B cell (primary cell): ENCODE results near the gene ANKDD1A. TPM values are rescaled to one million over a fixed set of nuclear protein-coding genes. Genes with fewer than 3 reads are reported as not detected.

Source experiments
- ATAC-seq: fragments of 200-7000 bp; cut with Tn5 transposase; one replicate; pipeline ENCODE4 v1.10.0; 2021; ENCODE audit warnings: low read depth, mild to moderate bottlenecking, moderate number of reproducible peaks, moderate library complexity
- CTCF ChIA-PET: fragments of 350-600 bp; sonication (Branson Sonifier 250); formaldehyde crosslinking; loops from one replicate; lab custom pipeline; 2021; ENCODE audit warnings: antibody characterized with exemption, inconsistent platforms; lab: Charles Lee
- POLR2A ChIA-PET: fragments of 350-600 bp; sonication (Branson Sonifier 250); formaldehyde crosslinking; loops from one replicate; lab custom pipeline; 2021; ENCODE audit warnings: antibody characterized with exemption; lab: Charles Lee
- DNase-seq: peaks from one replicate; pipeline ENCODE4 v3.0.0; 2013
- H2AFZ ChIP-seq: 2 replicates; pipeline ENCODE4 v1.6.1; 2012; ENCODE audit warnings: mild to moderate bottlenecking, low read depth, low read length; ENCODE audit not compliant: insufficient read depth, poor library complexity, severe bottlenecking
- H3K27ac ChIP-seq, 2 donors: 1 replicate in 1 of 2; 2 replicates in 1 of 2; pipeline ENCODE4 v1.5.1; 2012 to 2013; ENCODE audit warnings: low read length in 2 of 2, mild to moderate bottlenecking in 2 of 2, moderate library complexity in 1 of 2
- H3K27me3 ChIP-seq, 4 experiments: fragments of 200-600 bp in 1 of 4; sonication (generic) in 1 of 4; replicated peaks in 1 of 4; 1 replicate in 2 of 4; 2 replicates in 2 of 4; pipeline versions ENCODE4 v1.6.1 to v1.7.0; 2013 to 2016; ENCODE audit warnings: low read length in 3 of 4, mild to moderate bottlenecking in 2 of 4, mixed read lengths in 1 of 4, moderate library complexity in 1 of 4; ENCODE audit not compliant: insufficient read depth in 4 of 4, control insufficient read depth in 3 of 4; ENCODE audit errors: control extremely low read depth in 1 of 4
- H3K36me3 ChIP-seq, 2 experiments: replicated peaks in 1 of 2; 1 replicate in 1 of 2; 2 replicates in 1 of 2; pipeline versions ENCODE4 v1.6.1 to v1.7.1; 2013; ENCODE audit warnings: low read length in 1 of 2; ENCODE audit not compliant: insufficient read depth in 2 of 2, control insufficient read depth in 1 of 2; ENCODE audit errors: control extremely low read depth in 1 of 2, extremely low read depth in 1 of 2
- H3K4me1 ChIP-seq, 2 donors: fragments of 200-600 bp in 1 of 2; sonication (generic) in 1 of 2; 1 replicate in 1 of 2; 2 replicates in 1 of 2; pipeline versions ENCODE4 v1.5.1 to v1.6.1; 2013 to 2017; ENCODE audit warnings: low read length in 2 of 2; ENCODE audit not compliant: control insufficient read depth in 2 of 2, insufficient read depth in 2 of 2
- H3K4me2 ChIP-seq: replicated peaks from 2 replicates; pipeline ENCODE3; 2012; ENCODE audit warnings: mild to moderate bottlenecking, low read depth, low read length; ENCODE audit not compliant: poor library complexity, severe bottlenecking
- H3K4me3 ChIP-seq, 5 experiments: fragments of 200-600 bp in 1 of 5; sonication (generic) in 1 of 5; 1 replicate in 3 of 5; 2 replicates in 2 of 5; pipeline versions ENCODE4 v1.5.1 to v1.7.0; 2011 to 2016; ENCODE audit warnings: low read length in 4 of 5, mild to moderate bottlenecking in 4 of 5, low read depth in 2 of 5, control low read depth in 1 of 5, moderate library complexity in 1 of 5; ENCODE audit not compliant: insufficient read depth in 1 of 5; ENCODE audit errors: control extremely low read depth in 1 of 5, extremely low read depth in 1 of 5
- H3K79me2 ChIP-seq: fragments of 200-600 bp; sonication (generic); one replicate; pipeline ENCODE4 v1.6.0; 2016; ENCODE audit warnings: low read length; ENCODE audit not compliant: control insufficient read depth, insufficient read depth
- H3K9ac ChIP-seq: fragments of 200-600 bp; sonication (generic); 2 replicates; pipeline ENCODE4 v1.6.1; 2017; ENCODE audit warnings: mild to moderate bottlenecking, low read length, moderate library complexity
- H3K9me3 ChIP-seq, 3 donors: one replicate each; pipeline versions ENCODE4 v1.6.1 to v1.7.1; 2013; ENCODE audit warnings: low read length in 2 of 3; ENCODE audit not compliant: control insufficient read depth in 2 of 3, insufficient read depth in 1 of 3; ENCODE audit errors: control extremely low read depth in 1 of 3
- H4K20me1 ChIP-seq: 2 replicates; pipeline ENCODE4 v1.6.0; 2012; ENCODE audit warnings: mild to moderate bottlenecking, low read length; ENCODE audit not compliant: insufficient read depth, control insufficient read depth, poor library complexity, severe bottlenecking
- H3K27ac Mint-ChIP-seq: one replicate; pipeline ENCODE4 v1.8.0; 2021; ENCODE audit warnings: mixed read lengths
- H3K27me3 Mint-ChIP-seq: one replicate; pipeline ENCODE4 v1.8.0; 2021; ENCODE audit warnings: mixed read lengths
- H3K4me1 Mint-ChIP-seq: one replicate; pipeline ENCODE4 v1.8.0; 2021; ENCODE audit warnings: mixed read lengths
- H3K4me3 Mint-ChIP-seq: one replicate; pipeline ENCODE4 v1.8.0; 2021; ENCODE audit warnings: mixed read lengths
- H3K9me3 Mint-ChIP-seq: one replicate; pipeline ENCODE4 v1.8.0; 2022; ENCODE audit warnings: mixed read lengths; ENCODE audit not compliant: insufficient read depth
- EZH2 ChIP-seq: IDR thresholded peaks from 2 replicates; pipeline ENCODE4 v1.6.1; 2012; ENCODE audit warnings: borderline replicate concordance, low read depth, mild to moderate bottlenecking, moderate library complexity, low read length; ENCODE audit not compliant: insufficient read depth, poor library complexity, severe bottlenecking
- WGBS: methylation state at CpG from one replicate; pipeline ENCODE4 v1.1.5; 2013; ENCODE audit warnings: missing lambda C conversion rate; ENCODE audit not compliant: insufficient coverage; 5-methylcytosine and 5-hydroxymethylcytosine counted together
- intact Hi-C: fragments of 100-400 bp; cut with micrococcal nuclease; formaldehyde crosslinking; loops from one replicate; pipeline ENCODE4 v1.10.0; 2022
- polyA plus RNA-seq: library from polyadenylated mRNA; depleted of rRNA; stranded (reverse); fragments of >200 nt; gene quantifications from 2 replicates; pipeline ENCODE4 v1.2.3, GENCODE V29; 2012
- total RNA-seq, 2 donors: library from RNA; stranded (reverse); fragments of 120-200 nt in 1 of 2; gene quantifications; 1 replicate in 1 of 2; 2 replicates in 1 of 2; pipeline versions ENCODE4 v1.2.3 to v1.2.4, GENCODE V29; 2013 to 2022
- TF ChIP-seq, protein P1 (sequence below): fragments of 200-600 bp; IDR thresholded peaks from one replicate; pipeline ENCODE4 v1.8.0; 2022; ENCODE audit warnings: antibody characterized with exemption, mild to moderate bottlenecking

ANKDD1A gene
- total and polyA plus RNA-seq, 2 donors (not counting 1 experiment from before 2014, with no cell fraction given), result 2.6 to 2.7 TPM

DNA sequence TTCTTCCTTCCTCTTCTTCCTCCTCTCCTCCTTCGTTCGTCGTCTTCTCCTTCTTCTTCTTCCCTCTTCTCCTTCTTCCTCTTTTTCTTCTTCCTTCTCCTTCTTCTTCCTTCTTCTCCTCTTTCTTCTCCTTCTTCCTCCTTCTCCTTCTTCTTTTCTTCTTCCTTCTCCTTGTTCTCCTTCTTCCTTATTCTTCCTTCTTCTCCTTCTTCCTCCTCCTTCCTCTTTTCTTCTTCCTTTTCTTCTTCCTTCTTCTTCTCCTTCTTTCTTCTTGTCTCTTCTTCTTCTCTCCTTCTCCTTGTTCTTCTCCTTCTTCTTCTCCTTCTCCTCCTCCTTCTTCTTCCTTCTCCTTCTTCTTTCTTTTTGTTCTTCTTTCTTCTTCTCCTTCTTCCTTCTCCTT is 42.7 kb downstream of the ANKDD1A start:
- CTCF ChIA-PET, result no interaction called here
- DNase-seq (no peak), ATAC-seq (no peak)
- H3K27ac ChIP-seq, result peak overlapping the region in 1 of 2 donors; percentile 48
- TF ChIP-seq, protein P1, sequence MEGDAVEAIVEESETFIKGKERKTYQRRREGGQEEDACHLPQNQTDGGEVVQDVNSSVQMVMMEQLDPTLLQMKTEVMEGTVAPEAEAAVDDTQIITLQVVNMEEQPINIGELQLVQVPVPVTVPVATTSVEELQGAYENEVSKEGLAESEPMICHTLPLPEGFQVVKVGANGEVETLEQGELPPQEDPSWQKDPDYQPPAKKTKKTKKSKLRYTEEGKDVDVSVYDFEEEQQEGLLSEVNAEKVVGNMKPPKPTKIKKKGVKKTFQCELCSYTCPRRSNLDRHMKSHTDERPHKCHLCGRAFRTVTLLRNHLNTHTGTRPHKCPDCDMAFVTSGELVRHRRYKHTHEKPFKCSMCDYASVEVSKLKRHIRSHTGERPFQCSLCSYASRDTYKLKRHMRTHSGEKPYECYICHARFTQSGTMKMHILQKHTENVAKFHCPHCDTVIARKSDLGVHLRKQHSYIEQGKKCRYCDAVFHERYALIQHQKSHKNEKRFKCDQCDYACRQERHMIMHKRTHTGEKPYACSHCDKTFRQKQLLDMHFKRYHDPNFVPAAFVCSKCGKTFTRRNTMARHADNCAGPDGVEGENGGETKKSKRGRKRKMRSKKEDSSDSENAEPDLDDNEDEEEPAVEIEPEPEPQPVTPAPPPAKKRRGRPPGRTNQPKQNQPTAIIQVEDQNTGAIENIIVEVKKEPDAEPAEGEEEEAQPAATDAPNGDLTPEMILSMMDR, result peak; percentile 12
- TF ChIP-seq EZH2, result no peak
- Mint-ChIP-seq H3K4me3 (no peak overlapping the region), H3K9me3 (no peaks in the 10 kb centered on the region), H3K4me1 (peaks cover 34% of the 10 kb centered on the region), H3K27me3 (no peaks in the 10 kb centered on the region), H3K27ac (peak overlapping the region; percentile 50)
- intact Hi-C loops, result no loop called here
- WGBS, result 79% methylated on average over 2 of the region's 3 CpGs
- H3K4me2 ChIP-seq, result no peak overlapping the region
- H3K27me3 ChIP-seq, result no peaks in the 10 kb centered on the region
- POLR2A ChIA-PET, result no interaction called here
- H3K36me3 ChIP-seq, result peaks cover 8 to 28% of the 10 kb centered on the region in 2 experiments
- no peak overlapping the region for H3K9ac ChIP-seq
- H4K20me1 ChIP-seq, result no peaks in the 10 kb centered on the region
- peaks cover 0 to 3% (median 0%) of the 10 kb centered on the region in 3 donors for H3K9me3 ChIP-seq
- H2AFZ ChIP-seq, result no peak overlapping the region
- no peaks in the 10 kb centered on the region for H3K4me1 ChIP-seq
- no peak overlapping the region for H3K4me3 ChIP-seq
- H3K79me2 ChIP-seq, result no peaks in the 10 kb centered on the region

DNA sequence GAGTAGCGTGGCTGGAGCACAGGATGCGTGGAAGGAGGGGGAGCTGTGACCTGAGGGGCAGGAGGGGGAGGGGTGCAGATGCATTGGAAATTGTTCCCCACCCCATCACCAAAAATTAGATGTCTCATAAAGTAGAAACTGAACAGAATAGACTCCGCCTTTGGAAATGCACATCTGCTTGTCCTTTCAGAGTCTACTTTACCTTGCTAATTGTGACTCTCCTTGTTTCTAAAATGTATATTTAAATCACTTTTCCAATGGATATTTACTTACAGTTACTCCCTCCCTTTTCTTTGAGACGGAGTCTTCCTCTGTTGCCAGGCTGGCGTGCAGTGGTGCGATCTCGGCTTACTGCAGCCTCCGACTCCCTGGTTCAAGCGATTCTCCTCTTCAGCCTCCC is 47.4 kb downstream of the ANKDD1A start:
- no peak for TF ChIP-seq EZH2
- TF ChIP-seq, protein P1, result no peak
- Mint-ChIP-seq H3K4me3 (no peak overlapping the region), H3K9me3 (no peaks in the 10 kb centered on the region), H3K27ac (no peak overlapping the region), H3K4me1 (peaks cover 11% of the 10 kb centered on the region), H3K27me3 (no peaks in the 10 kb centered on the region)
- Histone ChIP-seq H3K36me3 (peaks cover 9 to 68% of the 10 kb centered on the region in 2 experiments), H3K27ac (no peak overlapping the region), H3K4me2 (no peak overlapping the region), H3K9me3 (peaks cover 0 to 3% (median 0%) of the 10 kb centered on the region in 3 donors), H3K27me3 (no peaks in the 10 kb centered on the region), H2AFZ (no peak overlapping the region), H4K20me1 (no peaks in the 10 kb centered on the region), H3K9ac (no peak overlapping the region), H3K4me3 (no peak overlapping the region), H3K4me1 (no peaks in the 10 kb centered on the region), H3K79me2 (no peaks in the 10 kb centered on the region)
- intact Hi-C loops, result no loop called here
- CTCF ChIA-PET, result interaction anchor here (0.6 kb wide), 1 partner anchor 125 kb away, joined by 4 read pairs; no protein-coding TSS in a partner anchor
- POLR2A ChIA-PET, result no interaction called here
- DNase-seq (no peak), ATAC-seq (no peak)
- no CpG with 5 or more reads among the region's 9 CpGs for WGBS
